HCT116 (cell line): ENCODE data around the gene STARD8. TPM values are rescaled to one million over a fixed set of nuclear protein-coding genes. Genes with fewer than 3 reads are reported as not detected.

ENCODE experiments used
- ATAC-seq: fragments of 200-7000 bp; cut with Tn5 transposase; 2 replicates; pipeline ENCODE4 v1.9.1; 2020; ENCODE audit warnings: mild to moderate bottlenecking, moderate library complexity
- BruUV-seq: library from RNA; stranded (reverse); fragments of 400-500 nt; replicated peaks from 2 replicates; lab custom pipeline; 2021; lab: Mats Ljungman, UMichigan
- CTCF ChIA-PET: fragments of 300-600 bp; sonication (Branson Sonifier 250); formaldehyde crosslinking; loops from one replicate; lab custom pipeline; 2021; ENCODE audit warnings: antibody characterized with exemption; lab: Charles Lee
- POLR2A ChIA-PET: fragments of 300-600, 350-600 bp; sonication (Branson Sonifier 250); formaldehyde crosslinking; loops from one replicate; lab custom pipeline; 2021; ENCODE audit warnings: antibody characterized with exemption; lab: Charles Lee
- RAD21 ChIA-PET, 2 experiments: fragments of 300-600 bp; sonication (Branson Sonifier 250); formaldehyde crosslinking; loops; one replicate each; lab custom pipeline; 2023; ENCODE audit warnings: low total read pairs in 2 of 2; ENCODE audit not compliant: uncharacterized antibody in 2 of 2, unreplicated experiment in 2 of 2, low non-redundant PET in 1 of 2; lab: Charles Lee
- DNase-seq: peaks from one replicate; pipeline ENCODE4 v3.0.0-alpha.2; 2010; ENCODE audit warnings: low read depth, low spot score
- H2AFZ ChIP-seq: fragments of 200-600 bp; shearing (Covaris generic), sonication (generic); 2 replicates; pipeline ENCODE4 v1.6.1; 2017; ENCODE audit warnings: low read depth, mixed run types, mixed read lengths, antibody characterized with exemption, low read length; ENCODE audit not compliant: poor library complexity, severe bottlenecking
- H3K27ac ChIP-seq: 2 replicates; pipeline ENCODE4 v1.5.1; 2012; ENCODE audit warnings: low read depth, low read length
- H3K27me3 ChIP-seq: fragments of 200-600 bp; sonication (generic); 2 replicates; pipeline ENCODE4 v1.6.1; 2016; ENCODE audit warnings: mixed run types, low read length, mixed read lengths; ENCODE audit not compliant: insufficient read depth
- H3K36me3 ChIP-seq, 2 experiments: fragments of 200-500 bp in 1 of 2; fragments of 200-600 bp in 1 of 2; sonication (Bioruptor generic) in 1 of 2; sonication (generic) in 1 of 2; 2 replicates each; pipeline versions ENCODE4 v1.5.1 to v1.6.1; 2014 to 2016; ENCODE audit warnings: low read length in 2 of 2, inconsistent platforms in 1 of 2, mixed read lengths in 1 of 2, mixed run types in 1 of 2; ENCODE audit not compliant: insufficient read depth in 2 of 2, control insufficient read depth in 1 of 2
- H3K4me1 ChIP-seq, 2 experiments: fragments of 200-600 bp in 1 of 2; sonication (generic) in 1 of 2; 2 replicates each; pipeline versions ENCODE4 v1.5.1 to v1.6.1; 2012 to 2017; ENCODE audit warnings: low read length in 2 of 2, inconsistent platforms in 1 of 2, mild to moderate bottlenecking in 1 of 2, mixed read lengths in 1 of 2, mixed run types in 1 of 2, moderate library complexity in 1 of 2; ENCODE audit not compliant: insufficient read depth in 2 of 2, control insufficient read depth in 1 of 2
- H3K4me2 ChIP-seq: fragments of 200-600 bp; sonication (generic); 2 replicates; pipeline ENCODE4 v1.6.1; 2017; ENCODE audit warnings: mixed run types, low read length, mixed read lengths
- H3K4me3 ChIP-seq, 2 experiments: fragments of 200-600 bp in 1 of 2; sonication (generic) in 1 of 2; replicated peaks in 1 of 2; 2 replicates each; pipeline ENCODE4 v1.5.1; 2011 to 2016; ENCODE audit warnings: low read length in 2 of 2, control low read depth in 1 of 2, low read depth in 1 of 2, mild to moderate bottlenecking in 1 of 2, mixed read lengths in 1 of 2, mixed run types in 1 of 2
- H3K79me2 ChIP-seq: fragments of 200-600 bp; sonication (generic); 2 replicates; pipeline ENCODE4 v1.6.1; 2017; ENCODE audit warnings: mild to moderate bottlenecking, mixed run types, low read length, moderate library complexity, mixed read lengths; ENCODE audit not compliant: insufficient read depth
- H3K9ac ChIP-seq: fragments of 200-600 bp; sonication (generic); 2 replicates; pipeline ENCODE4 v1.6.1; 2016; ENCODE audit warnings: low read length, mixed read lengths
- H3K9me2 ChIP-seq: fragments of 200-600 bp; sonication (generic), shearing (Covaris generic); 2 replicates; pipeline ENCODE4 v1.6.1; 2017; ENCODE audit warnings: mixed run types, mild to moderate bottlenecking, moderate library complexity; ENCODE audit not compliant: insufficient read depth
- H3K9me3 ChIP-seq, 2 experiments: fragments of 200-500 bp in 1 of 2; fragments of 200-600 bp in 1 of 2; sonication (Bioruptor generic) in 1 of 2; sonication (generic) in 1 of 2; 2 replicates each; pipeline ENCODE4 v1.6.1; 2014 to 2017; ENCODE audit warnings: low read length in 2 of 2, mixed read lengths in 2 of 2, inconsistent platforms in 1 of 2, low read depth in 1 of 2, mild to moderate bottlenecking in 1 of 2, mixed run types in 1 of 2, moderate library complexity in 1 of 2; ENCODE audit not compliant: control insufficient read depth in 1 of 2, insufficient read depth in 1 of 2
- H4K20me1 ChIP-seq: fragments of 200-600 bp; sonication (generic), shearing (Covaris generic); 2 replicates; pipeline ENCODE4 v1.6.1; 2017; ENCODE audit warnings: mixed run types, mild to moderate bottlenecking, moderate library complexity; ENCODE audit not compliant: insufficient read depth
- CBX3 ChIP-seq: IDR thresholded peaks from 2 replicates; pipeline ENCODE4 v1.6.1; 2012; ENCODE audit warnings: low read depth
- EZH2 ChIP-seq: fragments of 200-600 bp; sonication (generic); IDR thresholded peaks from 2 replicates; pipeline ENCODE4 v1.6.1; 2017; ENCODE audit warnings: antibody characterized with exemption, mixed run types
- EZH2phosphoT487 ChIP-seq: fragments of 200-600 bp; IDR thresholded peaks from 2 replicates; pipeline ENCODE4 v1.6.1; 2018; ENCODE audit warnings: antibody characterized with exemption, borderline replicate concordance
- JUND ChIP-seq: IDR thresholded peaks from 2 replicates; pipeline ENCODE4 v1.6.1; 2012
- POLR2A ChIP-seq: IDR thresholded peaks from 2 replicates; pipeline ENCODE4 v1.7.0; 2011; ENCODE audit warnings: borderline replicate concordance; ENCODE audit not compliant: insufficient read depth, insufficient read length; ENCODE audit errors: extremely low read depth
- RAD21 ChIP-seq: IDR thresholded peaks from 2 replicates; pipeline ENCODE4 v1.6.1; 2012; ENCODE audit warnings: low read depth, mild to moderate bottlenecking
- SP1 ChIP-seq: IDR thresholded peaks from 2 replicates; pipeline ENCODE4 v1.6.1; 2012; ENCODE audit warnings: low read depth
- YY1 ChIP-seq: IDR thresholded peaks from 2 replicates; pipeline ENCODE4 v1.6.1; 2011; ENCODE audit warnings: low read length, low read depth, moderate library complexity, mild to moderate bottlenecking; ENCODE audit not compliant: insufficient replicate concordance; ENCODE audit errors: extremely low read depth
- ZBTB33 ChIP-seq: IDR thresholded peaks from 2 replicates; pipeline ENCODE4 v1.6.1; 2011; ENCODE audit warnings: mild to moderate bottlenecking, low read length, moderate library complexity; ENCODE audit not compliant: insufficient replicate concordance; ENCODE audit errors: extremely low read depth
- ZFX ChIP-seq: fragments of 450-650 bp; IDR thresholded peaks from 2 replicates; pipeline ENCODE4 v1.6.1; 2017
- ZNF274 ChIP-seq: fragments of 200-500 bp; sonication (Bioruptor generic); IDR thresholded peaks from 2 replicates; pipeline ENCODE4 v1.6.1; 2014; ENCODE audit warnings: mild to moderate bottlenecking, low read depth, low read length, inconsistent platforms
- intact Hi-C: fragments of 100-400 bp; cut with micrococcal nuclease; formaldehyde crosslinking; loops from 2 replicates; pipeline ENCODE4 v1.10.0; 2022
- total RNA-seq: library from RNA; stranded (reverse); gene quantifications from one replicate; pipeline ENCODE4 v1.2.1, GENCODE V29; 2021; ENCODE audit not compliant: unreplicated experiment
- TF ChIP-seq, protein P1 (sequence below), 3 experiments: fragments of 200-600 bp in 1 of 3; sonication (generic) in 1 of 3; IDR thresholded peaks in 2 of 3; conservative IDR thresholded peaks in 1 of 3; 2 replicates each; pipeline ENCODE4 v1.5.1; 2012 to 2017; ENCODE audit warnings: low read depth in 2 of 3, low read length in 2 of 3, antibody characterized with exemption in 1 of 3, borderline replicate concordance in 1 of 3, control low read depth in 1 of 3, mild to moderate bottlenecking in 1 of 3, mixed read lengths in 1 of 3, mixed run types in 1 of 3, moderate library complexity in 1 of 3; ENCODE audit not compliant: insufficient read depth in 1 of 3
- TF ChIP-seq, protein P2 (sequence below): IDR thresholded peaks from 2 replicates; pipeline ENCODE4 v1.6.1; 2012; ENCODE audit warnings: low read depth

STARD8 gene
- total RNA-seq, 1 experiment from 2014 or later: 5.4 TPM

DNA sequence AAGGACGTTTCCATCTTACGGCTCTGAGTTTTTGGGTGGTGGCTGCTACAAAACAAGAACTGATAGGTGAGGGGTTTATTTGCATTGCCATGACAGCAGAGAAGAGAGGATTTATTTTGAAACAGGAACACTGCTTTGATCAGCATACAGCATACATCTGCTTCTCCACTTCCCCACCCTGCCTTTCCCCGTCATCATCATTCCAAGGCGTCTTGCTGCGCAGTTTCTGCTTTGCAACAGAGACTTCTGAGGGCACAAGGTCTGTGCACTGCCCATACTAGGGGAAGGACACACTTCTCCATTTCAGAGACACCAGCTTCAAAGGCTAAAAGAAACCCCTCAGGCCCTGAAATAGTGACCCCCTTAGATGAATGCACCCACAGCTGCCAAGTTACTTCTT, 19.1 kb downstream of the STARD8 start:
- Histone ChIP-seq H3K9me2 (no peaks in the 10 kb centered on the region), H2AFZ (no peak overlapping the region), H3K27ac (no peak overlapping the region), H3K36me3 (no peaks in the 10 kb centered on the region), H3K9ac (no peak overlapping the region), H3K9me3 (no peaks in the 10 kb centered on the region), H3K79me2 (no peaks in the 10 kb centered on the region), H3K4me2 (no peak overlapping the region), H3K4me3 (no peak overlapping the region), H4K20me1 (no peaks in the 10 kb centered on the region), H3K27me3 (no peaks in the 10 kb centered on the region), H3K4me1 (no peaks in the 10 kb centered on the region)
- ATAC-seq: no peak
- intact Hi-C loops: no loop called here
- RAD21 ChIA-PET: no interaction called here
- TF ChIP-seq EZH2phosphoT487: no peak
- TF ChIP-seq ZBTB33: no peak
- TF ChIP-seq, protein P1, sequence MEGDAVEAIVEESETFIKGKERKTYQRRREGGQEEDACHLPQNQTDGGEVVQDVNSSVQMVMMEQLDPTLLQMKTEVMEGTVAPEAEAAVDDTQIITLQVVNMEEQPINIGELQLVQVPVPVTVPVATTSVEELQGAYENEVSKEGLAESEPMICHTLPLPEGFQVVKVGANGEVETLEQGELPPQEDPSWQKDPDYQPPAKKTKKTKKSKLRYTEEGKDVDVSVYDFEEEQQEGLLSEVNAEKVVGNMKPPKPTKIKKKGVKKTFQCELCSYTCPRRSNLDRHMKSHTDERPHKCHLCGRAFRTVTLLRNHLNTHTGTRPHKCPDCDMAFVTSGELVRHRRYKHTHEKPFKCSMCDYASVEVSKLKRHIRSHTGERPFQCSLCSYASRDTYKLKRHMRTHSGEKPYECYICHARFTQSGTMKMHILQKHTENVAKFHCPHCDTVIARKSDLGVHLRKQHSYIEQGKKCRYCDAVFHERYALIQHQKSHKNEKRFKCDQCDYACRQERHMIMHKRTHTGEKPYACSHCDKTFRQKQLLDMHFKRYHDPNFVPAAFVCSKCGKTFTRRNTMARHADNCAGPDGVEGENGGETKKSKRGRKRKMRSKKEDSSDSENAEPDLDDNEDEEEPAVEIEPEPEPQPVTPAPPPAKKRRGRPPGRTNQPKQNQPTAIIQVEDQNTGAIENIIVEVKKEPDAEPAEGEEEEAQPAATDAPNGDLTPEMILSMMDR (IDR thresholded peaks at IDR 0.05 in 2 of 3, conservative IDR thresholded peaks at IDR 0.05 in 1 of 3; ENCODE audit: borderline replicate concordance in 1 of 3, insufficient read depth in 1 of 3, low read depth in 2 of 3, low read length in 2 of 3): no peak
- no peak for TF ChIP-seq ZFX
- TF ChIP-seq JUND: no peak
- TF ChIP-seq, protein P2, sequence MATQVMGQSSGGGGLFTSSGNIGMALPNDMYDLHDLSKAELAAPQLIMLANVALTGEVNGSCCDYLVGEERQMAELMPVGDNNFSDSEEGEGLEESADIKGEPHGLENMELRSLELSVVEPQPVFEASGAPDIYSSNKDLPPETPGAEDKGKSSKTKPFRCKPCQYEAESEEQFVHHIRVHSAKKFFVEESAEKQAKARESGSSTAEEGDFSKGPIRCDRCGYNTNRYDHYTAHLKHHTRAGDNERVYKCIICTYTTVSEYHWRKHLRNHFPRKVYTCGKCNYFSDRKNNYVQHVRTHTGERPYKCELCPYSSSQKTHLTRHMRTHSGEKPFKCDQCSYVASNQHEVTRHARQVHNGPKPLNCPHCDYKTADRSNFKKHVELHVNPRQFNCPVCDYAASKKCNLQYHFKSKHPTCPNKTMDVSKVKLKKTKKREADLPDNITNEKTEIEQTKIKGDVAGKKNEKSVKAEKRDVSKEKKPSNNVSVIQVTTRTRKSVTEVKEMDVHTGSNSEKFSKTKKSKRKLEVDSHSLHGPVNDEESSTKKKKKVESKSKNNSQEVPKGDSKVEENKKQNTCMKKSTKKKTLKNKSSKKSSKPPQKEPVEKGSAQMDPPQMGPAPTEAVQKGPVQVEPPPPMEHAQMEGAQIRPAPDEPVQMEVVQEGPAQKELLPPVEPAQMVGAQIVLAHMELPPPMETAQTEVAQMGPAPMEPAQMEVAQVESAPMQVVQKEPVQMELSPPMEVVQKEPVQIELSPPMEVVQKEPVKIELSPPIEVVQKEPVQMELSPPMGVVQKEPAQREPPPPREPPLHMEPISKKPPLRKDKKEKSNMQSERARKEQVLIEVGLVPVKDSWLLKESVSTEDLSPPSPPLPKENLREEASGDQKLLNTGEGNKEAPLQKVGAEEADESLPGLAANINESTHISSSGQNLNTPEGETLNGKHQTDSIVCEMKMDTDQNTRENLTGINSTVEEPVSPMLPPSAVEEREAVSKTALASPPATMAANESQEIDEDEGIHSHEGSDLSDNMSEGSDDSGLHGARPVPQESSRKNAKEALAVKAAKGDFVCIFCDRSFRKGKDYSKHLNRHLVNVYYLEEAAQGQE: no peak
- no peak for TF ChIP-seq EZH2
- no peak for TF ChIP-seq YY1
- no peak for TF ChIP-seq RAD21
- TF ChIP-seq CBX3: no peak
- TF ChIP-seq SP1: no peak
- no peak for TF ChIP-seq POLR2A
- TF ChIP-seq ZNF274: no peak
- CTCF ChIA-PET: no interaction called here
- no peak for DNase-seq
- POLR2A ChIA-PET: no interaction called here
- BruUV-seq: no TSS peak
